Esophagus mucosa (tissue), 1 donor: ENCODE data around the gene HOXD11. TPM values are rescaled to one million over a fixed set of nuclear protein-coding genes. Genes with fewer than 3 reads are reported as not detected.

Experiments used
- ATAC-seq: fragments of 200-7000 bp; cut with Tn5 transposase; one replicate; pipeline ENCODE4 v1.9.1; 2020
- total RNA-seq: library from RNA; stranded (reverse); gene quantifications from one replicate; pipeline ENCODE4 v1.2.4, GENCODE V29; 2023
- donor health status: DM: yes; HTN: yes; CAD: no.

Gene HOXD11
- total RNA-seq, 1 donor from 2014 or later: not detected

DNA sequence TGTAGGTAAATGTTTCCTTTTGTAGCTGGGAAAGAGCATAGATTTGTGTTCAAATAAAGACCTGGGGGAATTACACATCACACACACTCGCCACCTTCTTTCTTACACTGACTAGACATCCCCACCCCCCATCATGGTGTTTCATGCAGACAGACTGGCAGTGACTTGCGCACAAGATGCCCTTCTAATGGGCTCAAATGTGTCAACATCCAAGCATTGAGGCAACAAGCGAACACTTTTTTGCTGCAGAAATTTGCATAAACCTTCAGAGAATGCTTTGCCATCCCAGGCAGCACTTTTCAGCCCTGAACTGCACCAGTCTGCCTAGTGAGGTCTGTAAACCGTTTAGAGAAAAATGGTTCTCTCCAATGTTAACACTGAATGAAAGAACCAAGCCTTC is 27.0 kb downstream of the HOXD11 start:
- ATAC-seq: no peak

GRCh38 chr2:176135035-176135440 is 28.0 kb downstream of the HOXD11 start:
- ATAC-seq: no peak

DNA sequence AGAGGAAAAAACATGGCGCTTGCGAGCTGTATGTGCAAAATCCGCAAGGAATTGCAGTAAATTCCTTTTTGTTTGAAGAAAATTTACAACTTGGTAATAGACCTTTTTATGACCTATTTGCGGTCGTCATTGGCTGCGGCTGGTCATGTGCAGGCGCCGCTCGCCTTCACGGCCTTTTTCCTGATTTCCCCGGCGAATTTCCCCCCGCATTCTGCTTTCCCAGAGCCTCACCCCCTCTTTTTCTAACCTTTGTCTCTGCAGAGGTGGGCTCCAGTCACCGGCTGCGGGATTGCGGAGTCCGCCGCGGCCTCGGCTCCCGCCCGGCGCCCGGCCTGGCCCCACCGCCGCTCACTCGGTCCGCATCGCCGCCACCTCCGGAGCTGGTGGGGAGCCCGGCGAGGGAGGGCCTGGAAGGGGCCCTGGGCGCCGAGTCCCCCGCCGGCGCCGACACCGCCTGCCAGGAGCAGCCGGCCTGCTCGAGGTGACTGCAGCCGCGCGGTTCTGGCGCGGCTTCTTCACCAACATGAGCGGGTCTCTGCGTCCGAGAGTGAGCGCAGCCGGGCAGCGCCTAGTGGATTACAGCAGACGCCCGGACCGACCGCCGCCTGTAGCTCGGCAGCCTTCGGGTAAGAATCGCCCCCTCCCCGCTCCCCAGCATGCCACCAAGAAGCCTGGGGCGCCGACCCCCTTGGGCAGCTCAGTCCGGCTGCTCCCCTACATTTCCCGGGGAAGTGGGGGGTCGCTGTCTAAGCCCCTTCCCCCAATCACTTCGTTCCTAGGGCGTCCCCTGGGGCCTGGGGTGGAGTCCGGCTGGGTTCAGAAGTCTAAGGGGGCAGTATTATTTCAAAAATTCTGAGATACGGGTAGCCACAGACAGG is 29.5 kb downstream of the HOXD11 start:
- ATAC-seq: no peak

GRCh38 chr2:176137252-176137580 is 30.1 kb downstream of the HOXD11 start:
- no peak for ATAC-seq

GRCh38 chr2:176137906-176138305 is 30.8 kb downstream of the HOXD11 start:
- ATAC-seq: no peak

- no peak for ATAC-seq
Observed at GRCh38 chr2:176138526-176138922, 31.4 kb downstream of the HOXD11 start.

DNA sequence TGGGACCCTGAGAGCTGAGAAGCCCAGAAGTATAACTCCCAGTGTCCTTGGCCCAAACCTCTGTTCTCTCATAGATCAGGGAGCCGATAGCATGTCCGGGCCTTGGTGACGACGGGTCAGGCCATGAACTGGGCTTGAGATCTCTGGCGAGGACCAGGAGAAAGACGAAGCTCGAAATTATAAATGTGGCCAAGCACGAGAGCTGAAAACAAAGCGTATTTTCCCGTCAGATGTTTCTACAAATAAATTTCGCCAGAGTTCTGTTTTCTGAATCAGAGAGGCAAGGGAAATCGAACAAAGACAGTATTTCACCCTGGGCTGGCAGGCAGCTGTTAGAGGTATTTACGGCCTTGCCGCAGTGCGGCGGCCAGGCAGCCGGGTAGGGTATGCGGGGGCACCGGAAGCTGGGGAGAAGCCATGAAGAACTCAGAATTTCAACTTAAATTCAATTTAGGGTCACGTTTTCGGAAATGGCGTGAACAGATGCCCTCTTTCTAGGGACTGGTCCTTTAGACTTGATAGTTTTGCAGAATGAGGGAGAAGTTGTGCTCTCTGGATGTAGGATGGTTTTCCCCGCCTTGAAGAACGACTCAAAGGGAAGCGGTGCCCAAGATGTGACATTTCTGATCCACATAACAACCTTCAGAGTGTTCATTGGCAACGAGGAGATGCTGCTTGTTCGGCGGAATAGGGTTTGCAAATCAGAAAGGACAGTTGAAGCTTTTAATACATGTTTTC is 32.0 kb downstream of the HOXD11 start:
- ATAC-seq: no peak

DNA sequence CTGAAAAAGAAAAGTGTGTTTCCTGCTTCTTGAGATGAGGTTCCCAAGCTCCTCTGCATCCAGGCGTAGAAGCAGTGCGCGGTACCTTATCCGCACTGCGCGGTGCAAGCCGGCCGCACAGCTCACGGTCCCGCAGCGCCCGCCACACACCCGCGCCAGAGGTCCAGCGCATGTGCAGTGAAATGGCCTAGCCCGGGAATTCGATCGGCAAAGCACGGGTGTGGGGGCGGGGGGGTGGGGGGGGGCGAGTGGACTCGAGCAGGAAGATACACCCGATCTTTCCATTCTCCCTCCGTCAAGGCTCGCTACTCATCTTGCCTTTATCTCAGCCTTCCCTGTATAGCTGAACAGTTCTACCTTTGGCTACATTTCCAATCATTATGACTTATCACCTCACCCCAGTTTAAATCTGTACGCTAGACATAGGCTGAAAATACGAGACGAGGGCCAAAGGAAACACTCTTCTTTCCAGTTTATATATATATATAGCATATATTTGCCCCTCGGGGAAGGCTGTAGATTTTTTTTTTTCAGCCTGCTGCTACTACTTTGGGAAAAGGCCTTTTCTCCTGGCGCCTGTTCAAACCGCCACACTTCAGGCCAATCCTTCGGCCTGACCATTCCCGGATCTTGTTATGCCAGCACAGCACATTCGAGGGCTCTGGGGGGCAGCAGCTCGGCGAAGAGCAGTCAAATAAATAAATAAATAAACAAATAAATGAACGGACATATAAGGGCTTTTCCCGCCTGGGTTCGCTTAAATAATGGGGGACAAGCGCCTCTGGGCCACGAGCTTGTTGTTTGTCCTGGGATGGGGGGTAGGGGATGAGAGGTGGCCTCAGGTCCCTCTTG is 32.8 kb downstream of the HOXD11 start:
- ATAC-seq: no peak

GRCh38 chr2:176140513-176141317 is 33.6 kb downstream of the HOXD11 start:
- peak; percentile 83 for ATAC-seq

DNA sequence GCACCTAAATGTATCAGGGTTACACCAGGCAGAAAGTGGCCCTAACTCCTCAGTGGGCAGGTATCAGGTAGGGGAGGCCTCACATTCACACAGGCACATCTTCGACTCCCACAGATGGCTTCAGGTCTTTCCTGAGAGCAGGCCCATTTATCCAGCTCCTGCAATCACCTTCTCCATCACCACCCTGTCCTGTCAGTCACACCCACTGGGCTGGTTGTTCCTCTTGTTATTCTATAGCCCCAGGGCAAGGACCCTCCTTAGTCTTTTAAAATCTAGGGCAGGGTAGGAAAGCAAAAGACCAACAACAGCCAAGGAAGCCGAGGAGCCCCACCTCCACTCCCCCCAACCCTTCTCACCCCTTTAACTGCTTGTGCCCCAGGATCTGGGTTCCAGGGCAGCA is 35.2 kb downstream of the HOXD11 start:
- ATAC-seq: no peak

DNA sequence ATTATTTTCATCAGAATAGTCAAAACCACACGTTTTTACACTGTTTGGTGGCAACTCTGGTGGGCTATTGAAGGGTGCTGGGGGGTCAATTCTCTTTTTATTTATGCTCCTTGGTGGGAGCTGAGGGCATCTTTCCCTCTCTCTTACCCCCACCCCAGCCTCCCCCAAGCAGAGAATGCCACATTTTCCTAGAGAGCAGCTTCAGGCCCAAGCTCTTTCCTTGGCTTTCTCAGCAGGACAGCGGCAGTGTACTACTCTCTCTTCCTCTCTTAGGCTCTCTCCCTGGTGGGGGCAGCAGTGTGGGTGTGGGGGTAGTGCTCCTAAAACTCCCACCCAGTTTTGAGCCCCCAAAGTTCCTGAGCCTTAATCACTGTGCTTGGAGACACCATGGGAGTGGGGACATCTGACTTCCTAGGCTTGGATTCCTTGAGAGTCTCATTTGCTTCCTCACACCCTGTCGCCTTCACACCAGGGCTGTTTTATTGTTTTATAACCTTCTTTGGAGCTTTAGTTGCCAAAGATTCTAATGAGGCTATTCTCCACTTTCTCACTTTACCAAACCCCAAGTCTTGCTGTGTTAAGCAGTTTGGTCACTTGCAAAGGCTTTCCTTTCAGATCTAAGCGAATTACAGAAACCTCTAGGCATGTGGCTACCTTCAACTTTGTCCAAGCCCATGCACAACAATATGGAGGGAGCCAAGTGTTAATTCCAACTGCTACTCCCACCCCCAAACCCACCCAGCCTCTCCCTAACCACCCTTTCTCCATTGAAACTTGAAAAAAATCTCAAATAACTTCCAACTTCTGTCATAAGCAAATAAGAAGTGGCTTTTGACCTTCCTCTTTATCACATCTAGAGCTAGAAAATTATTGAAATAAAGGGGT is 38.2 kb downstream of the HOXD11 start:
- no peak for ATAC-seq

GRCh38 chr2:176146101-176146500 is 39.0 kb downstream of the HOXD11 start:
- ATAC-seq: no peak

GRCh38 chr2:176146645-176147044 is 39.6 kb downstream of the HOXD11 start:
- no peak for ATAC-seq

DNA sequence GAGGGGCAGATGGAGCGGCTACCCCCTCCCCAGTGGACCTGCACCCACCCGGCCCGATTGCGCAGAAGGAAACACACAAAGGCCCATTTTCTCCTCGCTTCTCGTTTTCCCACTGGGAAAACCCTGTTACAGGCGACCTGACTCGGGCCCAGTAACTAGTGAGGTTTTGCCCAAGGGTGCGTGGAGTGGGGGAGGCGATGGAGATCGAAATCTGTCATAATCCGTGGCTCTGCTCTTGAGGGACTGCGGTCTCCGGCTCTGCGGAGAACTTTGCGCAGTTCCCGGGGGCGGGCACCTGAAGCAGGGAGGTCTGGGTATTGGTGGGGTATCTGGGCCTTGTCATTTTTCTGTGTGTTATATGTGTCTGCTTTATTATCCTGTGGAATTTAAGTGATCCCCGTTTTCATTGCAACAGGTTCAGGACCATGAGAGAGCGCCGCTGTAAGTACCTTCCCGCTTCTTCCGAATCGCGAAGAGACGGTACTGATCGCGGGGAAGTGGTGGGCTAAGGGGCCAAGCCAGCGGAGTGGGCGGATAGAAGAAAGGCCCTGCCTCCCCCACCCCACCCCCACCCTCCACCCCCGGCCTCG is 40.2 kb downstream of the HOXD11 start:
- ATAC-seq: no peak

GRCh38 chr2:176147800-176148496 is 40.9 kb downstream of the HOXD11 start:
- no peak for ATAC-seq

DNA sequence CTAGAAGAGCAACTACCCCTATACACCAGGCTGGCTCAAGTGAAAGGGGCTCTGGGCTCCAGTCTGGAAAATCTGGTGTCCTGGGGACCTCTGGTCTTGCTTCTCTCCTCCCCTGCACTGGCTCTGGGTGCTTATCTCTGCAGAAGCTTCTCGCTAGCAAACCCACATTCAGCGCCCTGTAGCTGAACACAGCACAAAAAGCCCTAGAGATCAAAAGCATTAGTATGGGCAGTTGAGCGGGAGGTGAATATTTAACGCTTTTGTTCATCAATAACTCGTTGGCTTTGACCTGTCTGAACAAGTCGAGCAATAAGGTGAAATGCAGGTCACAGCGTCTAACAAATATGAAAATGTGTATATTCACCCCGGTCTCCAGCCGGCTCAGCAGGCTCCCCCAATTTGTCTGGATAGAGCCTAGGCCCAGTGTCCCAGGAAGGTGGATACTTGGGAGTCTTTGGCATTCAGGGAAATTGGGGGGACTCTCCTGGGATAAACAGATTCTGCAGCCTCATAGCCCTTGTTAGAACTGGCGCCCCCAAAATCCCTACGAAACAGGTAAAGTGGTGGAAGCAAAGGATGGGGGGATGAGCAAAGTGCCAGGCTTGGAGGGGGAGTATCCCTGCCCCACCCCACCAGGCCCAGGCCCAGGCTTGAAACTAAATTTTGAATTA is 41.8 kb downstream of the HOXD11 start:
- peak; percentile 22 for ATAC-seq

- ATAC-seq: no peak
Observed at GRCh38 chr2:176149481-176149938, 42.4 kb downstream of the HOXD11 start.

DNA sequence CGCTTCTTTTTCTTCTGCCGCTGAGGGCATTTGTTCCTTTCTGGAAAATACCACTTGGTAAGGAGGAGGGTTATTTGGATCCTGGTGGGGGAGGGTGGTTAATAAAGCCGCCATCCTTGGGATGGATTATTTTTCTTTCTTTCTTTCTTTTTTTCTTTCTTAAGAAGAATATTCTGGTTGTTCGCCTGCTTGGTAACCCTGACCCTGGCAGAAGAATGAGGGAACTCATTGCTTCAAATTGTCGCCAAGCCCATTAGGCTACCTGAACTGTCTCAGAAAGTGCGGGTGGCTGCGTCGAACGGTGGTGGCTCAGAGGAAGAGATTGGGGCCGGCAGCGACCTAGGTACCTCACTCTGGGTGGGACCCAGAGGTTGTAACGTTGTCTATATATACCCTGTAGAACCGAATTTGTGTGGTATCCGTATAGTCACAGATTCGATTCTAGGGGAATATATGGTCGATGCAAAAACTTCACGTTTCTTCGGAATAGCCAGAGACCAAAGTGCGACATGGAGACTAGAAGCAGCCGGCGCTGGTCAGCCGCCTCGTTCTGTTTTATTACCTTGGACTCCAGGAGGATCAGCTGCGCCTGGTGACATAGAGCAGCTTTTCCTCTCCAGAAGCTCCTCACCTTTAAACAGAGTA is 43.0 kb downstream of the HOXD11 start:
- no peak for ATAC-seq
